GM13977 (cell line): ENCODE data around the gene IL6R.

ENCODE experiments used
- DNase-seq: peaks from one replicate; pipeline ENCODE4 v3.0.0; 2012; ENCODE audit warnings: low spot score
- in situ Hi-C: fragments of 300-500 bp; cut with MboI; formaldehyde crosslinking; loops from one replicate; pipeline ENCODE4 v1.12.0; 2022; ENCODE audit warnings: low sequenced_read_pairs, low pct_unique_long_range_greater_than_20kb, mixed read lengths, inconsistent platforms; ENCODE audit not compliant: unreplicated experiment
- TF ChIP-seq, protein P1 (sequence below): IDR thresholded peaks from 2 replicates; pipeline ENCODE4 v1.5.1; 2012; ENCODE audit warnings: mild to moderate bottlenecking, control low read depth; ENCODE audit not compliant: insufficient read depth; ENCODE audit errors: extremely low read depth, missing control alignments

Gene IL6R

DNA sequence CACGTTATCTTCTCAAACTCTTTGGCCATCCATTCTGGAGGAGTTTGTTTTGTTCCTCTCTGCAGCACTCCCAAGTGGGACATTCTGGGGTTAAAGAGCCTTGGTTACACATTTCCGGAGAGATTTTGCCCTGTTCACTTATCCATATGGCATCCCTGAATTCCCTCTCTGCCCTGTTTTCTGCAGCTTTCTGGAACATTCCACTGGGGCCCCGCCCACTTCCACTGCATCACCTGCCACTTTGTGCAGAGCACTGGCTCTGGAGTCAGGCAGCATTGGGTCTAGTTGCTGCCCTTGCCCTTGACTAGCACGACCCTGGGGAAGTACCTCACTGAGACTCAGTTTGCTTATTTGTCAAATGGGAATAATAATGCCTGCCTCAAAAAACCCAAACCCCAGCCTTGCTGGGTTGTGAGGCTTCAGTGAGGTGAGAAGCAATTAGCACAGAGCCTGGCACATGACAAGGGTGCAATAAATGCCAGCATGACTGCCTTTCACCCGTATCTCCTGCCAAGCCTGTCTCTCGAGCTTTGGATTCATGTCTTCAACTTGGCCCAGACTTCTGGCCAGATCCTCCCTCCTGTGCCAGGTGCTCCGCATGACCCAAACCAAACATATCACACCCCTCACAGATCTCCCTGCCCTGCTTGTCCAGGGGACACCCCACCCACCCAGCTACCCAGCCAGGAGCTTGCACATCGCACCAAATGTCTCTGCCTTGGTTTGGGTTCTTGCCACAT is 38.3 kb downstream of the IL6R start:
- TF ChIP-seq, protein P1, sequence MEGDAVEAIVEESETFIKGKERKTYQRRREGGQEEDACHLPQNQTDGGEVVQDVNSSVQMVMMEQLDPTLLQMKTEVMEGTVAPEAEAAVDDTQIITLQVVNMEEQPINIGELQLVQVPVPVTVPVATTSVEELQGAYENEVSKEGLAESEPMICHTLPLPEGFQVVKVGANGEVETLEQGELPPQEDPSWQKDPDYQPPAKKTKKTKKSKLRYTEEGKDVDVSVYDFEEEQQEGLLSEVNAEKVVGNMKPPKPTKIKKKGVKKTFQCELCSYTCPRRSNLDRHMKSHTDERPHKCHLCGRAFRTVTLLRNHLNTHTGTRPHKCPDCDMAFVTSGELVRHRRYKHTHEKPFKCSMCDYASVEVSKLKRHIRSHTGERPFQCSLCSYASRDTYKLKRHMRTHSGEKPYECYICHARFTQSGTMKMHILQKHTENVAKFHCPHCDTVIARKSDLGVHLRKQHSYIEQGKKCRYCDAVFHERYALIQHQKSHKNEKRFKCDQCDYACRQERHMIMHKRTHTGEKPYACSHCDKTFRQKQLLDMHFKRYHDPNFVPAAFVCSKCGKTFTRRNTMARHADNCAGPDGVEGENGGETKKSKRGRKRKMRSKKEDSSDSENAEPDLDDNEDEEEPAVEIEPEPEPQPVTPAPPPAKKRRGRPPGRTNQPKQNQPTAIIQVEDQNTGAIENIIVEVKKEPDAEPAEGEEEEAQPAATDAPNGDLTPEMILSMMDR: no peak
- in situ Hi-C loops: no loop called here
- DNase-seq: no peak

DNA sequence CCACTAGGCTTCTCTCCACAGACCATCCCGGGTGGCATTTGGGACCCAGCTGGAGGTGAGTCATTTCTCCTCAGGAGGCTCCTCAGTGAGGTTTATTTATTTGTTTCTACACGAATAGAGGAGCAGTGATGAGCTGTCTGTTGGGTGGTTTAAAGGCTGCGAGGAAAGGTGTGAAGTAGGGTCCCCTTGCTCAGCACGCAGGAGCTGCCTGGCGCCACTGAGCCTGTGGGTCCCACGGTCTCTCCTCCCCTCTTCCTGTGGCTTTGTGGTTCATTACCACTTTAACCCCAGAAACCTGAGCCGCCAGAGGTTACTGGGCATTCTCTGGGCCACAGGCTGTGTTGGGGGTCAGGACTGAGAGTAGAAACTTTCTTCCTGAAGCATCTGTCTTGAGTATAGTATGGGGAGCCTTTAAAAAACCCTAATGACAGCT is 39.9 kb downstream of the IL6R start:
- DNase-seq: peak; percentile 75
- TF ChIP-seq, protein P1: no peak
- in situ Hi-C loops: no loop called here

DNA sequence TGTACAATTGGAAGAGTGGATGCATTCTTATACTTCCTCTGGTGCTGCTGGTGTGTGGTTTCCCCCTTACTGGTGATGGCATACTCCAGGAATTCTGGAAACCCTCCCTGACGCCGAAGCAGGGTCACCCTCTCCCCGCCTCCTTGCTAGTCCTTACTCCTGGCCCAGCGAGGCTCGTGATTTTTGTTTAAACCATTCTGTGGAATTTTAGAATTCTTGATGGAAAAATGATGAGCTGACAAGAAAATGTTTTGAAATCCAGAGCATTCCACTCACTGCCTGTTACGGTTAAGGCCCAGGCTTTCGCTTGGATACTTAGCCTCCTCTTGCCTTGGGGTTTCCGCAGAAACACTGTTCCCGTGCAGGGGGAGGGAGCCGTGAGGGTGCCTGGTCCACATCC is 41.1 kb downstream of the IL6R start:
- TF ChIP-seq, protein P1: no peak
- DNase-seq: no peak
- in situ Hi-C loops: no loop called here

DNA sequence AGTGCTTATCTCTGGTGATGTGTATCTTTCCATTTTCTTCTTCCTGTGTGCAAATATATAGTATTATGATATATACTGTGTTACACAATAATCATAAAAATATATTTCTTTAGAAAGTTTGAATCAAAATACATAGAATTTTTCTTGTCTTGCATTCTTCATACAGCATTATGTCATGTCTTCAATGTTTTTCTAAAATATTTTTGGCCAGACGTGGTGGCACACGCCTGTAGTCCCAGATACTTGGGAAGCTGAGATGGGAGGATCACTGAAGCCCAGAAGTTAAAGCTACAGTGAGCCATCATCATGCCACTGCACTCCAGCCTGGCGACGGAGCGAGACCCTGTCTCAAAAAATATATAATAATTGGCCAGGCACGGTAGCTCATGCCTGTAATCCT is 41.6 kb downstream of the IL6R start:
- TF ChIP-seq, protein P1: no peak
- in situ Hi-C loops: no loop called here
- DNase-seq: no peak

DNA sequence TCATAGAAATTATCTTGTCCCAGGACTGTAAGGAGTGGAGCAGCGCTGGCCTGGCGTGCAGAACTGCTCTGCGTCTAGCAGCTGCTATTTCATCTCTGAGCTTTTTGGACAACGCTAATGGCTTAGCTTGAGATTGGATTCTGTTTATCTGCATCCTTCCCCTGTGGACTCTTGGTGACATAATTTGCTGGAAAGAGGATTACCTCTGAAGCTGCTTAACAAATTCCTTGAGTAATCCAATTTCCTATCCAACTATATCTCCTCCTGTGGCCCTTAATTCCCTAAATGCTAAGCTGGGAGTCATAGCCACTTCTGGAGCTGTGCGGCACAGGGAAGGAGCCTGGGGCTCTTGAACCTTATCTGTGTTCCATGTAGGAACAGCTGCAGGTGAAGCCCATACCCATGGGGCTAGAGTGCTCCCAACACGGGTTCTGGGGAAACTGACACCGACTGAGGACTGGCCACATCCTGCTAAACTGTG is 43.2 kb downstream of the IL6R start:
- in situ Hi-C loops: no loop called here
- DNase-seq: no peak
- TF ChIP-seq, protein P1: no peak

DNA sequence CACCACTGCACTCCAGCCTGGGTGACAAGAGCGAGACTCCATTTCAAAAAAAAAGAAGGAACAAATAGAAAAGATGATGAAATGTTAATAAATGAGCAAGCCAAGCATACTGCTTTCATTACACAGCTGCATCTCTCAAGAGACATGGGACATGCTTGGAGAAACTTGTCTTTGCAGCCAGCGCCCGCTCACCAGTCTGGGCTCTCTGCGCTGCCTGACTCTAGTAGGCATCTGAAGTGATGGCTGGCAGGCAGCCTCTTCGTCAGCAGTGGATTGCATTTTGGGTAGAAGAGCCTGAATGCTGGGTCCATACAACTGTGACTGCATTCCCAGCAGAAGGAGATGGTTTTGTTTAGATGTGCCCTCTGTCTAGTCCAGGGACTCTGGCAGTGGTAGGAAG is 48.0 kb downstream of the IL6R start:
- TF ChIP-seq, protein P1: no peak
- no peak for DNase-seq
- in situ Hi-C loops: no loop called here
